Astrocyte (in vitro differentiated cells and primary cell): Measurements from ENCODE around the gene PRKCA. TPM values are rescaled to one million over a fixed set of nuclear protein-coding genes. Genes with fewer than 3 reads are reported as not detected.

Experiments used
- DNase-seq: peaks from one replicate; pipeline ENCODE4 v3.0.0-alpha.2; 2010; ENCODE audit warnings: low read depth
- FAIRE-seq: peaks from 2 replicates; lab custom pipeline; 2011; peaks lifted over from hg19 to GRCh38; lab: Jason Lieb, UNC
- H2AFZ ChIP-seq: 2 replicates; pipeline ENCODE4 v1.6.0; 2012; ENCODE audit warnings: low read depth, low read length, inconsistent platforms
- H3K27ac ChIP-seq: 2 replicates; pipeline ENCODE4 v1.5.1; 2011; ENCODE audit warnings: low read depth, low read length, inconsistent platforms
- H3K27me3 ChIP-seq: 2 replicates; pipeline ENCODE4 v1.6.0; 2011; ENCODE audit warnings: low read length, inconsistent platforms; ENCODE audit not compliant: insufficient read depth
- H3K36me3 ChIP-seq: 2 replicates; pipeline ENCODE4 v1.5.1; 2011; ENCODE audit warnings: low read length, inconsistent platforms; ENCODE audit not compliant: insufficient read depth
- H3K4me1 ChIP-seq: 2 replicates; pipeline ENCODE4 v1.5.1; 2011; ENCODE audit warnings: low read length, inconsistent platforms; ENCODE audit not compliant: insufficient read depth
- H3K4me2 ChIP-seq: 2 replicates; pipeline ENCODE4 v1.6.0; 2012; ENCODE audit warnings: low read length, inconsistent platforms
- H3K4me3 ChIP-seq: 2 replicates; pipeline ENCODE4 v1.5.1; 2011; ENCODE audit warnings: low read depth, mild to moderate bottlenecking, low read length, inconsistent platforms; ENCODE audit not compliant: insufficient read depth
- H3K79me2 ChIP-seq: 2 replicates; pipeline ENCODE4 v1.6.0; 2012; ENCODE audit warnings: mild to moderate bottlenecking, low read length, inconsistent platforms; ENCODE audit not compliant: insufficient read depth
- H3K9ac ChIP-seq: 2 replicates; pipeline ENCODE4 v1.6.0; 2012; ENCODE audit warnings: mild to moderate bottlenecking, low read length, inconsistent platforms
- H3K9me3 ChIP-seq: 2 replicates; pipeline ENCODE4 v1.5.1; 2012; ENCODE audit warnings: low read depth, mild to moderate bottlenecking, low read length, inconsistent platforms; ENCODE audit not compliant: insufficient read depth
- H4K20me1 ChIP-seq: 2 replicates; pipeline ENCODE4 v1.6.0; 2012; ENCODE audit warnings: low read length, inconsistent platforms; ENCODE audit not compliant: insufficient read depth
- H3K27ac Mint-ChIP-seq: one replicate; pipeline ENCODE4 v1.8.0; 2021; ENCODE audit warnings: mild to moderate bottlenecking, mixed read lengths; ENCODE audit not compliant: unreplicated experiment
- H3K27me3 Mint-ChIP-seq: one replicate; pipeline ENCODE4 v1.8.0; 2021; ENCODE audit warnings: low read depth, mixed read lengths; ENCODE audit not compliant: unreplicated experiment
- H3K36me3 Mint-ChIP-seq: one replicate; pipeline ENCODE4 v1.8.0; 2021; ENCODE audit warnings: low read depth, mixed read lengths; ENCODE audit not compliant: unreplicated experiment
- H3K4me1 Mint-ChIP-seq: one replicate; pipeline ENCODE4 v1.8.0; 2021; ENCODE audit warnings: low read depth, mixed read lengths; ENCODE audit not compliant: unreplicated experiment
- H3K4me3 Mint-ChIP-seq: one replicate; pipeline ENCODE4 v1.8.0; 2021; ENCODE audit warnings: mild to moderate bottlenecking, moderate library complexity, mixed read lengths; ENCODE audit not compliant: unreplicated experiment
- H3K9me3 Mint-ChIP-seq: one replicate; pipeline ENCODE4 v1.8.0; 2021; ENCODE audit warnings: mild to moderate bottlenecking, mixed read lengths; ENCODE audit not compliant: unreplicated experiment
- EZH2 ChIP-seq: IDR thresholded peaks from 2 replicates; pipeline ENCODE4 v1.6.1; 2012; ENCODE audit warnings: mild to moderate bottlenecking, low read length, inconsistent platforms; ENCODE audit not compliant: insufficient read depth
- total RNA-seq: library from RNA; stranded (reverse); gene quantifications from 2 replicates; pipeline ENCODE4 v1.2.1, GENCODE V29; 2021
- TF ChIP-seq, protein P1 (sequence below): IDR thresholded peaks from 2 replicates; pipeline ENCODE4 v1.5.1; 2011; ENCODE audit warnings: low read depth, mild to moderate bottlenecking, inconsistent platforms, low read length, moderate library complexity; ENCODE audit not compliant: insufficient read depth

Gene PRKCA
- total RNA-seq, 1 donor from 2014 or later, result 49.9 TPM

DNA sequence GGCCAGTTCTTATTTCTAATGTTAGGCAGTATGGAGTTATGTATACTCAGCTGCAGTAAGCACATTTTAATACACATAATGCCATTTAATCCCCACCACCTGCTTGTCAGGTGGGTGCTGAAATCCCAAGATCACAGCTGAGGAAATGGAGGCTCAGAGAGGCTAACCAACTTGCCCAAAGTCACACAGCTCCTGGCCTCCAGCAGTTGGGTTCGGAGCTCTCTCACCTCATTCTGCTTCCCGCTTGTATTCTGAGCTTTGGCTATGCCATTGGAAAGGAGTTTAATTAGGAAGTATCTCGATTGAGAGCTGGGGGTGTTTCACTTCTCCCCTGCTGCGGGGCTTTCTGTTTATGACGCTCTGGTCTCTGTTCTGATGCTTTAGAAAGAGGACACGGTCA lies 459.9 kb downstream of the PRKCA start:
- H3K27ac Mint-ChIP-seq, result no peak overlapping the region
- no peak overlapping the region for H3K27ac ChIP-seq
- no peaks in the 10 kb centered on the region for H3K27me3 ChIP-seq
- no peaks in the 10 kb centered on the region for H3K27me3 Mint-ChIP-seq
- TF ChIP-seq EZH2, result no peak
- TF ChIP-seq, protein P1, sequence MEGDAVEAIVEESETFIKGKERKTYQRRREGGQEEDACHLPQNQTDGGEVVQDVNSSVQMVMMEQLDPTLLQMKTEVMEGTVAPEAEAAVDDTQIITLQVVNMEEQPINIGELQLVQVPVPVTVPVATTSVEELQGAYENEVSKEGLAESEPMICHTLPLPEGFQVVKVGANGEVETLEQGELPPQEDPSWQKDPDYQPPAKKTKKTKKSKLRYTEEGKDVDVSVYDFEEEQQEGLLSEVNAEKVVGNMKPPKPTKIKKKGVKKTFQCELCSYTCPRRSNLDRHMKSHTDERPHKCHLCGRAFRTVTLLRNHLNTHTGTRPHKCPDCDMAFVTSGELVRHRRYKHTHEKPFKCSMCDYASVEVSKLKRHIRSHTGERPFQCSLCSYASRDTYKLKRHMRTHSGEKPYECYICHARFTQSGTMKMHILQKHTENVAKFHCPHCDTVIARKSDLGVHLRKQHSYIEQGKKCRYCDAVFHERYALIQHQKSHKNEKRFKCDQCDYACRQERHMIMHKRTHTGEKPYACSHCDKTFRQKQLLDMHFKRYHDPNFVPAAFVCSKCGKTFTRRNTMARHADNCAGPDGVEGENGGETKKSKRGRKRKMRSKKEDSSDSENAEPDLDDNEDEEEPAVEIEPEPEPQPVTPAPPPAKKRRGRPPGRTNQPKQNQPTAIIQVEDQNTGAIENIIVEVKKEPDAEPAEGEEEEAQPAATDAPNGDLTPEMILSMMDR, result no peak
- no peaks in the 10 kb centered on the region for H3K79me2 ChIP-seq
- no peaks in the 10 kb centered on the region for H3K36me3 ChIP-seq
- peaks cover 2% of the 10 kb centered on the region for H4K20me1 ChIP-seq
- no peaks in the 10 kb centered on the region for H3K9me3 ChIP-seq
- H3K4me2 ChIP-seq, result no peak overlapping the region
- H3K36me3 Mint-ChIP-seq, result peaks cover 10% of the 10 kb centered on the region
- no peak overlapping the region for H3K4me3 Mint-ChIP-seq
- DNase-seq (no peak), FAIRE-seq (no peak)
- no peaks in the 10 kb centered on the region for H3K9me3 Mint-ChIP-seq
- no peaks in the 10 kb centered on the region for H3K4me1 Mint-ChIP-seq
- no peak overlapping the region for H3K4me3 ChIP-seq
- no peak overlapping the region for H3K9ac ChIP-seq
- H2AFZ ChIP-seq, result no peak overlapping the region
- no peaks in the 10 kb centered on the region for H3K4me1 ChIP-seq

DNA sequence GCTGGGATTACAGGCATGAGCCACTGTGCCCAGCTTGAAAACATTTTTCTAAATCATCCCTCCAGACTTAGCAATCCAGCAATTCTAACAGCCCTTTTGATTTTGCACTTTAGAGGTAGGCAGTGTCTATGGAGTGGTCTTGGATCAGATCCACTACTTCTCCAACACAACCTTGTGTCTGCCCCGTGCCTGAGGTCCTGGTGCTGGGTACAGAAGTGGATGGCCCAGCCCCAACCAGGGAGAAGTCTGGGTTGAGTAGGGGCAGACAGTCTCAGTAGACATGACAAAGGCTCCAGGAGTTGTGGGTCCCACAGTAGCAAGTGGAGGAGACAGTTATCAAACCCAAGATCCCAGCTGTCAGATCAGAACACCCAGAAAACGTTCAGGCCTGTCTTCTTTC lies 460.6 kb downstream of the PRKCA start:
- no peaks in the 10 kb centered on the region for H3K36me3 ChIP-seq
- FAIRE-seq (no peak), DNase-seq (no peak)
- no peaks in the 10 kb centered on the region for H3K9me3 Mint-ChIP-seq
- H3K27ac ChIP-seq, result no peak overlapping the region
- no peaks in the 10 kb centered on the region for H3K4me1 ChIP-seq
- no peaks in the 10 kb centered on the region for H3K4me1 Mint-ChIP-seq
- no peak overlapping the region for H3K27ac Mint-ChIP-seq
- H3K9ac ChIP-seq, result no peak overlapping the region
- no peak overlapping the region for H3K4me2 ChIP-seq
- no peaks in the 10 kb centered on the region for H3K27me3 ChIP-seq
- H3K27me3 Mint-ChIP-seq, result no peaks in the 10 kb centered on the region
- H3K79me2 ChIP-seq, result no peaks in the 10 kb centered on the region
- no peak overlapping the region for H2AFZ ChIP-seq
- no peak for TF ChIP-seq EZH2
- TF ChIP-seq, protein P1, result no peak
- no peak overlapping the region for H3K4me3 Mint-ChIP-seq
- H4K20me1 ChIP-seq, result peaks cover 2% of the 10 kb centered on the region
- H3K4me3 ChIP-seq, result no peak overlapping the region
- H3K36me3 Mint-ChIP-seq, result peaks cover 10% of the 10 kb centered on the region
- no peaks in the 10 kb centered on the region for H3K9me3 ChIP-seq

DNA sequence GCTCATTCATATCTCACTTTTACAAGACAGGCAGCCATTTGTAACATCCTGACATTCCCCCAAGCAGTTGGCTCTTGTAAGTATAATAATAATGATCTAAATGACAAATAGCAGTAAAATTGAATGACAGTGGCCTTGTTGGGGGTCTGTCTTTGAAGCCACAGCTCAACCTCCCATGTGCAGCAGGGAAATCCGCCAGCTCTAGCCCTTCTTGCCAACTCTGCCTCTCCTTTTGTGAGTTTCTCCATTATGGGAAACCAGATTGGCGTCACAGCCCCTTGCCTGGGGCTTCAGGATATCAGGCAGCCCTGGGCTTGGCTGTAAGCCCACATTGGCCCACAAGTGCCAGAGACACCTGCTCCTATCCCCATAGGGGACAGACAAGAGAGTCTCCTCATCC lies 462.1 kb downstream of the PRKCA start:
- Mint-ChIP-seq H3K4me3 (no peak overlapping the region), H3K36me3 (peaks cover 8% of the 10 kb centered on the region), H3K27me3 (no peaks in the 10 kb centered on the region), H3K27ac (no peak overlapping the region), H3K4me1 (no peaks in the 10 kb centered on the region), H3K9me3 (no peaks in the 10 kb centered on the region)
- Histone ChIP-seq H3K4me2 (no peak overlapping the region), H4K20me1 (peaks cover 2% of the 10 kb centered on the region), H3K79me2 (no peaks in the 10 kb centered on the region), H3K27me3 (no peaks in the 10 kb centered on the region), H3K9me3 (no peaks in the 10 kb centered on the region), H3K9ac (no peak overlapping the region), H2AFZ (no peak overlapping the region), H3K4me3 (no peak overlapping the region), H3K27ac (no peak overlapping the region), H3K4me1 (no peaks in the 10 kb centered on the region), H3K36me3 (no peaks in the 10 kb centered on the region)
- TF ChIP-seq, protein P1, result no peak
- no peak for TF ChIP-seq EZH2
- FAIRE-seq (no peak), DNase-seq (no peak)
